Endothelial cell (in vitro differentiated cells): ENCODE data around the gene LEMD2. TPM values are rescaled to one million over a fixed set of nuclear protein-coding genes. Genes with fewer than 3 reads are reported as not detected.

Experiments
- DNase-seq: peaks from one replicate; pipeline ENCODE4 v3.0.0; 2021; ENCODE audit warnings: low spot score
- H3K27ac Mint-ChIP-seq: one replicate; pipeline ENCODE4 v1.8.0; 2021; ENCODE audit warnings: mixed read lengths, inconsistent platforms; ENCODE audit not compliant: unreplicated experiment
- H3K27me3 Mint-ChIP-seq: one replicate; pipeline ENCODE4 v1.8.0; 2021; ENCODE audit warnings: mild to moderate bottlenecking, moderate library complexity, mixed read lengths, inconsistent platforms; ENCODE audit not compliant: unreplicated experiment
- H3K36me3 Mint-ChIP-seq: one replicate; pipeline ENCODE4 v1.8.0; 2021; ENCODE audit warnings: mild to moderate bottlenecking, low read depth, mixed read lengths, inconsistent platforms; ENCODE audit not compliant: unreplicated experiment
- H3K4me1 Mint-ChIP-seq: one replicate; pipeline ENCODE4 v1.8.0; 2021; ENCODE audit warnings: mild to moderate bottlenecking, mixed read lengths, inconsistent platforms; ENCODE audit not compliant: unreplicated experiment
- H3K4me3 Mint-ChIP-seq: one replicate; pipeline ENCODE4 v1.8.0; 2021; ENCODE audit warnings: mild to moderate bottlenecking, mixed read lengths, inconsistent platforms; ENCODE audit not compliant: unreplicated experiment
- H3K9me3 Mint-ChIP-seq: one replicate; pipeline ENCODE4 v1.8.0; 2021; ENCODE audit warnings: mixed read lengths, inconsistent platforms; ENCODE audit not compliant: unreplicated experiment
- total RNA-seq: library from RNA; stranded (reverse); fragmentation: NEBNext Ultra II Directional; extraction: Animal tissue kit (Norgen Biotek cat#: 25700); gene quantifications from one replicate; pipeline ENCODE4 v1.2.1, GENCODE V29; 2021; ENCODE audit not compliant: unreplicated experiment
- TF ChIP-seq, protein P1 (sequence below): fragments of 200-600 bp; sonication (generic); IDR thresholded peaks from one replicate; pipeline ENCODE4 v1.5.0; 2021; ENCODE audit warnings: antibody characterized with exemption; ENCODE audit not compliant: unreplicated experiment

The LEMD2 gene
- total RNA-seq, 1 donor from 2014 or later = 105 TPM

DNA sequence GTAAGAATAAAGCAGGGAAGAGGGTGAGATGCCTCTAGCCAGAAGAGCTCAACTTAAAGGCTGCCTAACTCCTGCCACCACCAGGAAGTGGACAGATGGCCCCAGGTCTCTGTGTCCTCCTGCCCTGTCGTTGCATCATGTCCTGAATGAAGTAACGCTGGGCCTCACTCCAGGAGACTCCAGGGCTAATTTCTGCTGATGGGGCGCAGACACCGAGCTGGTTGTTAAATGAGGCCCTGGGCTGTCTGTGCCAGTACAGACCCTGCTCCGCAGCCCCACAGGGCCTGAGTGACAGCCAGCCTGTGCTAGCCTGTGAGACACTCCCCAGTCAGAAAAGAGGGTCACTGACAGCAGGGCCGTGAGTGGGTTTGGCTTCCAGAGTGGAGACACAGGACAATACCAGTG, 48.7 kb downstream of the LEMD2 start:
- Mint-ChIP-seq H3K4me1 (peaks cover 4% of the 10 kb centered on the region), H3K36me3 (no peaks in the 10 kb centered on the region), H3K9me3 (no peaks in the 10 kb centered on the region), H3K4me3 (no peak overlapping the region), H3K27me3 (peaks cover 3% of the 10 kb centered on the region), H3K27ac (no peak overlapping the region)
- no peak for DNase-seq
- TF ChIP-seq, protein P1, sequence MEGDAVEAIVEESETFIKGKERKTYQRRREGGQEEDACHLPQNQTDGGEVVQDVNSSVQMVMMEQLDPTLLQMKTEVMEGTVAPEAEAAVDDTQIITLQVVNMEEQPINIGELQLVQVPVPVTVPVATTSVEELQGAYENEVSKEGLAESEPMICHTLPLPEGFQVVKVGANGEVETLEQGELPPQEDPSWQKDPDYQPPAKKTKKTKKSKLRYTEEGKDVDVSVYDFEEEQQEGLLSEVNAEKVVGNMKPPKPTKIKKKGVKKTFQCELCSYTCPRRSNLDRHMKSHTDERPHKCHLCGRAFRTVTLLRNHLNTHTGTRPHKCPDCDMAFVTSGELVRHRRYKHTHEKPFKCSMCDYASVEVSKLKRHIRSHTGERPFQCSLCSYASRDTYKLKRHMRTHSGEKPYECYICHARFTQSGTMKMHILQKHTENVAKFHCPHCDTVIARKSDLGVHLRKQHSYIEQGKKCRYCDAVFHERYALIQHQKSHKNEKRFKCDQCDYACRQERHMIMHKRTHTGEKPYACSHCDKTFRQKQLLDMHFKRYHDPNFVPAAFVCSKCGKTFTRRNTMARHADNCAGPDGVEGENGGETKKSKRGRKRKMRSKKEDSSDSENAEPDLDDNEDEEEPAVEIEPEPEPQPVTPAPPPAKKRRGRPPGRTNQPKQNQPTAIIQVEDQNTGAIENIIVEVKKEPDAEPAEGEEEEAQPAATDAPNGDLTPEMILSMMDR = no peak

DNA sequence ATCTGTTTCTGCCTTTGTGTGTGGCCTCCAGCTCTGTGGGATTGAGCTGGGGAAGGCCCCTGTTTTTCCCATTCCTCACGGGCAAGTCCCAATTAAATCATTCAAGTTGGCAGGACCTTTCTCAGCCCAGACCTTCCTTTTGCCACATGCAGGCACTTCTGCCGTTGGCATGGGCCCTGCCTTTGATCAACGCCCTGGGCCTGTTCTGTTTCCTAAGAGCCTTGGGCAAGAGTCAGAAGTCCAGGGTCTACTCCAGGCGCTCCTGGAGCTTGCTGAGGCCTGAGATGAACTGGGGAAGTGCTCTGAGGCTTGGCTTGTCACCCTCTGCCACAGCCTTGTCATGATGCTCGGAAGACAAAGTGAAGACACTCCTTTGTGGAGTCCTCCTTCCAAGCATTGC, 49.4 kb downstream of the LEMD2 start:
- H3K4me3 Mint-ChIP-seq = no peak overlapping the region
- no peak overlapping the region for H3K27ac Mint-ChIP-seq
- TF ChIP-seq, protein P1 = no peak
- H3K27me3 Mint-ChIP-seq = peaks cover 3% of the 10 kb centered on the region
- no peak for DNase-seq
- H3K4me1 Mint-ChIP-seq = peaks cover 4% of the 10 kb centered on the region
- H3K36me3 Mint-ChIP-seq = no peaks in the 10 kb centered on the region
- H3K9me3 Mint-ChIP-seq = no peaks in the 10 kb centered on the region

DNA sequence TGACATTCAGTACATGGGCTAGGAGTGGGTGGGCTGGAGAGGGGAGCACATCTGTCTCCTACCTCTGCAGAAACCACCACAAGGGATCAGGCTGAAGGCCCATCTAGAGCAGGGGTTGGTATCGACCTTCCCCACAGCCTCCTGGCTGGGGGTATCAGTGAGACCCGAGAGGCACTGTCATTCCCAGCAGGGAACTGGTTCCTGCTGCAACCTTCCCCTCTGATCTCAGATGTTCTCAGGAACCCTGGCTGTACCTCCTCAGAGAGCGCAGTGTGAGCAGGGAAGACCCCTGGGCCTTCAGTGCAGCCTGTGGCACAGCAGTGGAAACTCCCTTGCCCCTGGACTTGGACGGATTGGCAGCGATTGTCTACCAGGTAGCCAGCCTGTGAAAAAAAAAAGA, 50.1 kb downstream of the LEMD2 start:
- no peak for DNase-seq
- H3K4me1 Mint-ChIP-seq = peaks cover 4% of the 10 kb centered on the region
- no peak overlapping the region for H3K4me3 Mint-ChIP-seq
- TF ChIP-seq, protein P1 = no peak
- no peaks in the 10 kb centered on the region for H3K36me3 Mint-ChIP-seq
- H3K27me3 Mint-ChIP-seq = peaks cover 3% of the 10 kb centered on the region
- H3K27ac Mint-ChIP-seq = no peak overlapping the region
- H3K9me3 Mint-ChIP-seq = no peaks in the 10 kb centered on the region

DNA sequence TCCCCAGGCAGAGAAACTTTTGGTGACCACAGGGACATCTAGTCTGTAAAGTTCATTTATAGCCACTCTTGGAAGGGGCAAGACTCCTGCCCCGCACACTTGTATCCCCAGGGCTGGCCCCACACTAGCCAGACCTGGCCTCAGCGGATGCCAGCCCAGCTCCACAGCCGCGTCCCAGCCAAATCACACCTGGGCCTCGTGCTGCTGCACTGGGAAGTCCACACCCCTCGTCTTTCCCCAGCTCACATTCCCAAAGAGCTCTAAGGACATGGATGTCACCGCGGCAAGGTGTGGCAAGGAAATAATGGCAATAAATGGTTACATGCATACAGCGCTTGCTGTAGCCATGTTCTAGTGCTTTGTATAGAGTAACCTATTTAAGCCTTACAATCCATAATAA, 50.8 kb downstream of the LEMD2 start:
- Mint-ChIP-seq H3K27ac (no peak overlapping the region), H3K36me3 (no peaks in the 10 kb centered on the region), H3K4me3 (no peak overlapping the region), H3K4me1 (peaks cover 4% of the 10 kb centered on the region), H3K27me3 (peaks cover 3% of the 10 kb centered on the region), H3K9me3 (no peaks in the 10 kb centered on the region)
- DNase-seq = no peak
- TF ChIP-seq, protein P1 = no peak

DNA sequence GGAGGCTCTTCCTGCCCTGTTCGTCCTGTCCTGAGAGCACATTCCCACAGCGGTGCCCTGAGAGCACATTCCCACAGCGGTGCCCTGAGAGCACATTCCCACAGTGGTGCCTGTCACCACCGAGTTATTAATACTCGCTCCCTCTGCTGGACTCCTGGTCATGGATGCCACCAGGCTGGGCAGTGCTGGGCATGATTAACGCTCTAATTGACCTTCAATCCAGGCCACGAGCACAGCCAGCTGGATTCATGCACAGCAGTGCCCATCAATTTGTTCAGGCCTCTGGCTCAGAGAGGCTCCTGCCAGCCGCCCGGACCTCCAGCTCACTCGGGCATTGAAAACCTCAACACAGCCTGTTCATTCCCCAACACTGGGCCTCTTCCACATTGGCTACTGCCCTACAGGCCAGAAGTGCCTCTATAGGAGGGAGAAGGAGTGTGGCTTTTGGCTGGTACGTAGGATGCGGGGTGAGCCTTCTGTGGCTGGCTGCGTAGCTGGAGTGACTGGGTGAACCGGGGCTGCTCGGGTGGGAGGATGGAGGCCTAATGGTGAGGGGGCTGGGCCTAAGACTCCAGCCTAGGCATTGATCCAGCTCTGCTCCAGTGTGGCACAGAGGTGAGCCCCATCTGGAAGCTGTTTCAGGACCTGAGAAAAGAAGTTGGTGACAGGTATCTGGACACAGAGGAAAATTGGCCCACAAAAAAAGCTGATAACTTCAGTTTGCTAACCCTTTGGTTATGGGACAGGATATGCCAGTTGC, 51.5 kb downstream of the LEMD2 start:
- no peaks in the 10 kb centered on the region for H3K36me3 Mint-ChIP-seq
- H3K4me3 Mint-ChIP-seq = no peak overlapping the region
- TF ChIP-seq, protein P1 = no peak
- H3K9me3 Mint-ChIP-seq = no peaks in the 10 kb centered on the region
- peaks cover 3% of the 10 kb centered on the region for H3K27me3 Mint-ChIP-seq
- no peak for DNase-seq
- H3K27ac Mint-ChIP-seq = no peak overlapping the region
- H3K4me1 Mint-ChIP-seq = peaks cover 4% of the 10 kb centered on the region
